ENCODE results near the gene TRMT2A. TPM values are rescaled to one million over a fixed set of nuclear protein-coding genes. Genes with fewer than 3 reads are reported as not detected.

The TRMT2A gene
- total RNA-seq, 2 experiments from 2014 or later: 97.5 to 118 TPM

- ChIA-PET POLR2A (interaction anchor here (1.0 kb wide), 1 partner anchor 25 kb away, joined by 3 read pairs; no protein-coding TSS in a partner anchor), CTCF (ENCODE audit: unreplicated experiment) (interaction anchor here (0.6 kb wide), 1 partner anchor 12 kb away, joined by 3 read pairs; no protein-coding TSS in a partner anchor)
Measured at GRCh38 chr22:20116376-20116950, 563 bp downstream of the TRMT2A start.

GRCh38 chr22:20115691-20116375 is 1.2 kb downstream of the TRMT2A start, which contains the start of gene RANBP1:
Gene RANBP1 (plus strand): TSS chr22:20116104. CDS start chr22:20116185, 81 bp downstream.
- peaks cover 9% of the 10 kb centered on the region; the same call in 1 of the 2 replicates for H4K20me1 ChIP-seq (ENCODE audit: insufficient read depth, low read length)
- peak within 1 kb of the TSS; percentile 98 for H3K4me3 ChIP-seq (ENCODE audit: low read depth, low read length, poor library complexity, severe bottlenecking)
- CTCF ChIA-PET (ENCODE audit: unreplicated experiment): no interaction called here
- peak within 1 kb of the TSS; percentile 63 for H3K27ac ChIP-seq (ENCODE audit: low read depth, low read length, poor library complexity, severe bottlenecking)
- no peaks in the 10 kb centered on the region for H3K9me2 ChIP-seq (ENCODE audit: insufficient read depth, low read length)
- peaks cover 44% of the 10 kb centered on the region for H3K4me1 ChIP-seq (ENCODE audit: insufficient read depth, low read length, poor library complexity, severe bottlenecking)
- peak within 1 kb of the TSS; percentile 74 for H3K4me2 ChIP-seq (ENCODE audit: low read length)
- no peaks in the 10 kb centered on the region for H3K9me3 ChIP-seq (ENCODE audit: low read length)
- peaks cover 84% of the 10 kb centered on the region for H3K36me3 ChIP-seq (ENCODE audit: insufficient read depth, low read length)
- H2AFZ ChIP-seq (ENCODE audit: low read length): peak within 1 kb of the TSS; percentile 9; the same call in 1 of the 2 replicates
- H3K79me2 ChIP-seq (ENCODE audit: insufficient read depth, low read depth, low read length): peaks cover 52% of the 10 kb centered on the region
- BruUV-seq (replicated peaks): no TSS peak
- intact Hi-C loops (cut with micrococcal nuclease; ENCODE audit: unreplicated experiment): no loop called here
- no peak for DNase-seq (ENCODE audit: low spot score)
- POLR2A ChIA-PET: interaction anchor here (0.5 to 1.0 kb wide), 2 partner anchors 25 to 160 kb away, joined by 3 read pairs; no protein-coding TSS in a partner anchor
- TF ChIP-seq EZH2phosphoT487 (IDR thresholded peaks at IDR 0.05; ENCODE audit: borderline replicate concordance, low read depth, low read length) (no peak), CTCF (conservative IDR thresholded peaks at IDR 0.05; ENCODE audit: low read length) (no peak)

More at GRCh38 chr22:20116376-20116950, 563 bp downstream of the TRMT2A start:
- TSS peak; percentile 73 for BruUV-seq (replicated peaks)
- no peaks in the 10 kb centered on the region for H3K9me2 ChIP-seq (ENCODE audit: insufficient read depth, low read length)
- H3K4me3 ChIP-seq (ENCODE audit: low read depth, low read length, poor library complexity, severe bottlenecking): peak overlapping the region; percentile 98
- intact Hi-C loops (cut with micrococcal nuclease; ENCODE audit: unreplicated experiment): no loop called here
- H4K20me1 ChIP-seq (ENCODE audit: insufficient read depth, low read length): peaks cover 9% of the 10 kb centered on the region; the same call in 1 of the 2 replicates
- peaks cover 59% of the 10 kb centered on the region for H3K79me2 ChIP-seq (ENCODE audit: insufficient read depth, low read depth, low read length)
- no peak for TF ChIP-seq EZH2phosphoT487 (IDR thresholded peaks at IDR 0.05; ENCODE audit: borderline replicate concordance, low read depth, low read length)
- no peak for TF ChIP-seq CTCF (conservative IDR thresholded peaks at IDR 0.05; ENCODE audit: low read length)
- no peak for DNase-seq (ENCODE audit: low spot score)
- H3K36me3 ChIP-seq (ENCODE audit: insufficient read depth, low read length): peaks cover 84% of the 10 kb centered on the region
- no peaks in the 10 kb centered on the region for H3K9me3 ChIP-seq (ENCODE audit: low read length)
- peak overlapping the region; percentile 63 for H3K27ac ChIP-seq (ENCODE audit: low read depth, low read length, poor library complexity, severe bottlenecking)
- peaks cover 38% of the 10 kb centered on the region for H3K4me1 ChIP-seq (ENCODE audit: insufficient read depth, low read length, poor library complexity, severe bottlenecking)
- peak overlapping the region; percentile 9; the same call in 1 of the 2 replicates for H2AFZ ChIP-seq (ENCODE audit: low read length)
- H3K4me2 ChIP-seq (ENCODE audit: low read length): peak overlapping the region; percentile 74

Measured in OCI-LY7 (cell line).